H1 (cell line): Measurements from ENCODE around the gene ADAMTS17. TPM values are rescaled to one million over a fixed set of nuclear protein-coding genes. Genes with fewer than 3 reads are reported as not detected.

ENCODE experiments used
- BCL11A ChIP-seq, 2 experiments: IDR thresholded peaks; one replicate each; pipeline ENCODE4 v1.6.1; 2011; ENCODE audit warnings: low read depth in 2 of 2, low read length in 2 of 2, mild to moderate bottlenecking in 2 of 2
- CHD1 ChIP-seq: IDR thresholded peaks from 2 replicates; pipeline ENCODE4 v1.6.1; 2012; ENCODE audit warnings: low read depth, low read length, improper control_type of control experiment
- EGR1 ChIP-seq: IDR thresholded peaks from 2 replicates; pipeline ENCODE4 v1.6.1; 2011; ENCODE audit warnings: low read depth, low read length, borderline replicate concordance
- JUN ChIP-seq: IDR thresholded peaks from 2 replicates; pipeline ENCODE4 v1.6.1; 2011; ENCODE audit warnings: low read depth, mild to moderate bottlenecking, improper control_type of control experiment, low read length
- NRF1 ChIP-seq: IDR thresholded peaks from 2 replicates; pipeline ENCODE4 v1.6.1; 2011; ENCODE audit warnings: mild to moderate bottlenecking, low read depth, low read length, improper control_type of control experiment
- SP1 ChIP-seq: IDR thresholded peaks from 2 replicates; pipeline ENCODE4 v1.6.1; 2011; ENCODE audit warnings: low read depth, low read length
- polyA plus RNA-seq, 7 experiments: library from polyadenylated mRNA; depleted of rRNA in 3 of 7; stranded (reverse) in 5 of 7; unstranded in 2 of 7; fragments of >200 nt in 5 of 7; fragments of 200-250 nt in 2 of 7; gene quantifications; 1 replicate in 5 of 7; 2 replicates in 1 of 7; 4 replicates in 1 of 7; pipeline versions ENCODE4 v1.2.1 to v1.2.3, GENCODE V29; 2011 to 2013; ENCODE audit warnings: missing spikeins in 2 of 7, mixed read lengths in 2 of 7
- total RNA-seq: library from RNA; stranded (reverse); fragmentation: NEBNext Ultra II Directional; extraction: Animal tissue kit (Norgen Biotek cat#: 25700); gene quantifications from 2 replicates; pipeline ENCODE4 v1.2.1, GENCODE V29; 2021

Gene ADAMTS17
- total and polyA plus RNA-seq, 2 of the 8 experiments (the other 6 are each of a cell fraction or from before 2014, with no cell fraction given), result 0.51 to 1.7 TPM

GRCh38 chr15:100334015-100334414, 7.8 kb downstream of the ADAMTS17 start (continued):
- no peak for TF ChIP-seq BCL11A (IDR thresholded peaks at IDR 0.05; ENCODE audit: low read depth in 2 of 2, low read length in 2 of 2)
- TF ChIP-seq JUN, result no peak
- TF ChIP-seq NRF1, result no peak
- no peak for TF ChIP-seq EGR1
- no peak for TF ChIP-seq SP1
- no peak for TF ChIP-seq CHD1
